Lung (tissue), 13 donors: ENCODE data around the gene HGS. TPM values are rescaled to one million over a fixed set of nuclear protein-coding genes. Genes with fewer than 3 reads are reported as not detected.

Experiments used
- ATAC-seq: fragments of 200-7000 bp; cut with Tn5 transposase; one replicate; pipeline ENCODE4 v1.9.1; 2020; ENCODE audit warnings: moderate number of reproducible peaks; ENCODE audit not compliant: insufficient read depth, low FRiP score
- DNase-seq, 3 donors: peaks; one replicate each; pipeline ENCODE4 v3.0.0-alpha.2; 2013 to 2017
- H3K27ac ChIP-seq, 2 donors: one replicate each; pipeline ENCODE4 v1.5.1; 2013; ENCODE audit warnings: mild to moderate bottlenecking in 2 of 2, moderate library complexity in 2 of 2, control low read depth in 1 of 2, inconsistent platforms in 1 of 2, low read depth in 1 of 2, low read length in 1 of 2
- H3K27me3 ChIP-seq, 3 donors: one replicate each; pipeline ENCODE4 v1.5.1; 2013; ENCODE audit warnings: low read length in 2 of 3; ENCODE audit not compliant: control insufficient read depth in 3 of 3, insufficient read depth in 3 of 3
- H3K36me3 ChIP-seq, 4 donors: one replicate each; pipeline ENCODE4 v1.5.1; 2013; ENCODE audit warnings: low read length in 4 of 4, mild to moderate bottlenecking in 1 of 4, moderate library complexity in 1 of 4; ENCODE audit not compliant: control insufficient read depth in 4 of 4, insufficient read depth in 4 of 4
- H3K4me1 ChIP-seq, 5 donors: one replicate each; pipeline ENCODE4 v1.5.1; 2013; ENCODE audit warnings: low read length in 5 of 5, mild to moderate bottlenecking in 2 of 5, moderate library complexity in 1 of 5; ENCODE audit not compliant: control insufficient read depth in 5 of 5, insufficient read depth in 5 of 5
- H3K4me3 ChIP-seq: one replicate; pipeline ENCODE4 v1.5.1; 2013; ENCODE audit warnings: mild to moderate bottlenecking, control low read depth, moderate library complexity
- H3K9ac ChIP-seq, 2 donors: one replicate each; pipeline ENCODE4 v1.5.1; 2013; ENCODE audit warnings: low read length in 2 of 2, control low read depth in 1 of 2; ENCODE audit not compliant: insufficient read depth in 1 of 2
- H3K9me3 ChIP-seq, 4 donors: one replicate each; pipeline ENCODE4 v1.5.1; 2013; ENCODE audit warnings: low read length in 3 of 4, mild to moderate bottlenecking in 1 of 4, moderate library complexity in 1 of 4; ENCODE audit not compliant: control insufficient read depth in 4 of 4, insufficient read depth in 3 of 4
- CTCF ChIP-seq: IDR thresholded peaks from 2 replicates; pipeline ENCODE4 v1.5.1; 2012; ENCODE audit warnings: mild to moderate bottlenecking; ENCODE audit errors: control extremely low read depth, extremely low read depth
- WGBS, 2 donors: extraction: QIAGEN DNeasy Blood & Tissue Kit; methylation state at CpG; one replicate each; pipeline ENCODE4 v1.1.7; 2013; 5-methylcytosine and 5-hydroxymethylcytosine counted together
- polyA plus RNA-seq, 2 donors: library from polyadenylated mRNA; stranded (reverse); fragments of 200-250 nt; gene quantifications; one replicate each; pipeline ENCODE4 v1.2.1, GENCODE V29; 2013
- small RNA-seq: library from RNA; depleted of rRNA; stranded (forward); fragments of <200 nt; gene quantifications from one replicate; pipeline ENCODE3, GENCODE V24; 2014; ENCODE audit warnings: low replicate concordance
- total RNA-seq, 2 donors: library from RNA; depleted of rRNA in 1 of 2; stranded (reverse); fragments of >200 nt in 1 of 2; gene quantifications; one replicate each; pipeline ENCODE4 v1.2.1, GENCODE V29; 2014 to 2021
- donor health status: control.
- donor health status: control.
- donor health status: Bipolar disorder and iron deficiency.
- donor health status: healthy.
- donor health status: DM: yes; HTN: yes; CAD: no.

HGS gene
- total and polyA plus RNA-seq, 4 donors: 51.5 to 128 (median 108) TPM

DNA sequence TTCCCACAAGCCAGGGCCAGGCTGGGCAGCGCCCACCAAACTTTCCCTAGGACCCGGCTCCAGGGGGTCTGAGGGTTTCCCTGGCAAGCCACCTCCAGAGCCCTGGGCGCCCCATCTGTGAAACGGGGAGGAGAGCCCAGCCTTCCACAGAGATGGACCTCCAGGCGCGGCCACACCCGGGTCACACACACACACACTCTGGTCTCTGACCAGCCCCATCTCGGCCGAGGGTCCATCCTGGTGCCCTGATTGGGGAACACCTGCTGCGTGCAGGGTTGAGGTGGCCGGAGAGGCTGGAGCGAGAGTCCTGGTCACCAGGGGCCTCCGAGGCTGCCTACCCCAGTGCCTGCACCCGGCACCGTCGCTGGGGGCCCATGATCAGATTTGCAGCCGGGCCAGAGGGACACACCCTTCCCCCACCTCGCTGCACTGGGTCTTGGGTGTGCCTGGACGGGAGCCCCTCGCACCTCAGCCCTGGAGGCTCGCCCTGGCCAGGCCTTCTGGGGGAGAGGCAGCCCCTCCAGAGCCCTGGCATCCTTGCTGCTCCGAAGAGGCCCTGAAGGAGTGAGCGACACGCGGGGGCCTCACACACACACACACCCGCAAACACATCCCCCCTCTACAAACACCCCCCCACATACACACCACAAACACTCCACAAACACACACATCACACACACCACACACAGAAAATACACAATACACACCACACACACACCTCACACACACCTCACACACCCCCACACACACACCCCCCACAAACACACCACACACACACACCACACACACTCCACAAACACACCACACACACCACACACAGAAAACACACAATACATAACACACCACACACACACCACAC, 58.0 kb downstream of the HGS start:
- no peaks in the 10 kb centered on the region for H3K9me3 ChIP-seq
- H3K27me3 ChIP-seq: peaks cover 0 to 4% (median 0%) of the 10 kb centered on the region in 3 donors
- ATAC-seq (no peak), DNase-seq (no peak)
- WGBS, 2 donors: 57 to 78% methylated on average over 25 to 26 of the region's 26 CpGs
- no peak overlapping the region for H3K4me3 ChIP-seq
- no peaks in the 10 kb centered on the region for H3K36me3 ChIP-seq
- no peak overlapping the region for H3K27ac ChIP-seq
- no peak overlapping the region for H3K9ac ChIP-seq
- TF ChIP-seq CTCF: no peak
- no peaks in the 10 kb centered on the region for H3K4me1 ChIP-seq

Small RNAs within 50 kb of the gene (small RNA-seq; reads per million reads assigned to genes)
- 0.08 reads per million for gene MIR6786

Other genes starting within 250 kb of the HGS start
- 1,000 to 10,000 TPM; 3,059 to 3,066 TPM for gene ACTG1, start 171.2 kb upstream of the HGS start, total RNA-seq
- 1,000 to 10,000 TPM; 1,461 to 4,301 TPM for gene ACTG1, start 171.2 kb upstream of the HGS start, polyA plus RNA-seq
- 1 to 10 TPM; 2.1 to 3.9 TPM for gene FSCN2, start 155.6 kb upstream of the HGS start, total RNA-seq
- 1 to 10 TPM in 1 of 2 donors, under 1 TPM in 1; 0.46 to 1.8 TPM for gene FSCN2, start 155.6 kb upstream of the HGS start, polyA plus RNA-seq
- gene FAAP100, start 131.7 kb upstream of the HGS start, total RNA-seq: 10 to 100 TPM; 20.8 to 34.4 TPM
- 10 to 100 TPM; 21.4 to 29.3 TPM for gene FAAP100, start 131.7 kb upstream of the HGS start, polyA plus RNA-seq
- gene NPLOC4, start 46.9 kb upstream of the HGS start, total RNA-seq: 10 to 100 TPM; 47.8 to 98.0 TPM
- gene NPLOC4, start 46.9 kb upstream of the HGS start, polyA plus RNA-seq: 10 to 100 TPM; 30.1 to 54.8 TPM
- 1 to 10 TPM; 1.4 to 4.7 TPM for gene TSPAN10, start 46.8 kb upstream of the HGS start, total RNA-seq
- gene TSPAN10, start 46.8 kb upstream of the HGS start, polyA plus RNA-seq: under 1 TPM; 0.61 to 0.85 TPM
- 1 to 10 TPM in 1 of 2 donors, not detected in 1; 1.8 TPM for gene PDE6G, start 27.5 kb upstream of the HGS start, total RNA-seq
- gene PDE6G, start 27.5 kb upstream of the HGS start, polyA plus RNA-seq: 1 to 10 TPM; 1.8 to 2.1 TPM
- gene OXLD1, start 17.4 kb upstream of the HGS start, total RNA-seq: 10 to 100 TPM in 1 of 2 donors, 1 to 10 TPM in 1; 8.9 to 35.1 TPM
- gene OXLD1, start 17.4 kb upstream of the HGS start, polyA plus RNA-seq: 10 to 100 TPM; 61.3 to 77.7 TPM
- 10 to 100 TPM; 10.2 to 23.6 TPM for gene CCDC137, start 17.3 kb upstream of the HGS start, total RNA-seq
- 10 to 100 TPM; 16.6 to 16.8 TPM for gene CCDC137, start 17.3 kb upstream of the HGS start, polyA plus RNA-seq
- gene ARL16, start 214 bp upstream of the HGS start, total RNA-seq: 10 to 100 TPM; 27.4 to 31.8 TPM
- gene ARL16, start 214 bp upstream of the HGS start, polyA plus RNA-seq: 10 to 100 TPM; 27.8 to 59.5 TPM
- gene MRPL12, start 19.4 kb downstream of the HGS start, total RNA-seq: 10 to 100 TPM in 1 of 2 donors, 1 to 10 TPM in 1; 6.1 to 74.9 TPM
- 100 to 1,000 TPM; 132 to 154 TPM for gene MRPL12, start 19.4 kb downstream of the HGS start, polyA plus RNA-seq
- gene SLC25A10, start 28.3 kb downstream of the HGS start, total RNA-seq: 10 to 100 TPM in 1 of 2 donors, 1 to 10 TPM in 1; 4.3 to 21.0 TPM
- gene SLC25A10, start 28.3 kb downstream of the HGS start, polyA plus RNA-seq: 10 to 100 TPM; 13.0 to 21.5 TPM
- under 1 TPM in 1 of 2 donors, not detected in 1; 0.11 TPM for gene GCGR, start 120.1 kb downstream of the HGS start, total RNA-seq
- gene GCGR, start 120.1 kb downstream of the HGS start, polyA plus RNA-seq: under 1 TPM; 0.09 to 0.12 TPM
- gene MCRIP1, start 149.3 kb downstream of the HGS start, total RNA-seq: 10 to 100 TPM; 47.6 to 96.2 TPM
- gene MCRIP1, start 149.3 kb downstream of the HGS start, polyA plus RNA-seq: 100 to 1,000 TPM; 117 to 188 TPM
- not detected for gene PPP1R27, start 151.0 kb downstream of the HGS start, total RNA-seq
- under 1 TPM in 1 of 2 donors, not detected in 1; 0.13 TPM for gene PPP1R27, start 151.0 kb downstream of the HGS start, polyA plus RNA-seq
- gene P4HB, start 176.5 kb downstream of the HGS start, total RNA-seq: 100 to 1,000 TPM; 356 to 990 TPM
- gene P4HB, start 176.5 kb downstream of the HGS start, polyA plus RNA-seq: 100 to 1,000 TPM; 695 to 862 TPM
- 100 to 1,000 TPM; 118 to 558 TPM for gene ARHGDIA, start 187.3 kb downstream of the HGS start, total RNA-seq
- gene ARHGDIA, start 187.3 kb downstream of the HGS start, polyA plus RNA-seq: 100 to 1,000 TPM; 327 to 464 TPM
- gene ALYREF, start 207.6 kb downstream of the HGS start, total RNA-seq: 10 to 100 TPM; 46.5 to 79.5 TPM
- 10 to 100 TPM; 26.1 to 65.8 TPM for gene ALYREF, start 207.6 kb downstream of the HGS start, polyA plus RNA-seq
- 100 to 1,000 TPM in 1 of 2 donors, 10 to 100 TPM in 1; 36.0 to 132 TPM for gene ANAPC11, start 207.7 kb downstream of the HGS start, total RNA-seq
- gene ANAPC11, start 207.7 kb downstream of the HGS start, polyA plus RNA-seq: 100 to 1,000 TPM; 236 to 293 TPM
- under 1 TPM; 0.48 to 0.55 TPM for gene NPB, start 218.2 kb downstream of the HGS start, total RNA-seq
- under 1 TPM; 0.41 to 0.44 TPM for gene NPB, start 218.2 kb downstream of the HGS start, polyA plus RNA-seq
- gene PCYT2, start 227.4 kb downstream of the HGS start, total RNA-seq: 10 to 100 TPM; 23.0 to 81.3 TPM
- gene PCYT2, start 227.4 kb downstream of the HGS start, polyA plus RNA-seq: 10 to 100 TPM; 53.8 to 91.6 TPM
- 10 to 100 TPM; 14.7 to 43.4 TPM for gene SIRT7, start 234.2 kb downstream of the HGS start, total RNA-seq
- gene SIRT7, start 234.2 kb downstream of the HGS start, polyA plus RNA-seq: 10 to 100 TPM; 30.5 to 35.3 TPM
- 10 to 100 TPM; 11.9 to 33.3 TPM for gene MAFG, start 243.7 kb downstream of the HGS start, total RNA-seq
- 10 to 100 TPM; 17.2 to 29.3 TPM for gene MAFG, start 243.7 kb downstream of the HGS start, polyA plus RNA-seq